HEK293T (cell line): ENCODE results near the gene MTOR.

ENCODE experiments used
- BHLHE40 ChIP-seq: fragments of 450-650 bp; IDR thresholded peaks from 2 replicates; pipeline ENCODE4 v1.6.1; 2016; ENCODE audit warnings: mild to moderate bottlenecking, moderate library complexity, borderline replicate concordance
- CTBP1 ChIP-seq: fragments of 450-650 bp; IDR thresholded peaks from 2 replicates; pipeline ENCODE4 v1.6.1; 2016; ENCODE audit warnings: borderline replicate concordance
- FOXA1 ChIP-seq: fragments of 450-650 bp; IDR thresholded peaks from 2 replicates; pipeline ENCODE4 v1.6.1; 2016; ENCODE audit warnings: mild to moderate bottlenecking
- HDGF ChIP-seq: fragments of 450-650 bp; IDR thresholded peaks from 2 replicates; pipeline ENCODE4 v1.6.1; 2017; ENCODE audit warnings: antibody characterized with exemption, borderline replicate concordance
- LEF1 ChIP-seq: fragments of 450-650 bp; IDR thresholded peaks from 2 replicates; pipeline ENCODE4 v1.6.1; 2017; ENCODE audit warnings: mild to moderate bottlenecking, borderline replicate concordance
- NFRKB ChIP-seq: fragments of 450-650 bp; IDR thresholded peaks from 2 replicates; pipeline ENCODE4 v1.6.1; 2016; ENCODE audit warnings: mild to moderate bottlenecking, moderate library complexity
- SP1 ChIP-seq: fragments of 450-650 bp; IDR thresholded peaks from 2 replicates; pipeline ENCODE4 v1.6.1; 2017
- TARDBP ChIP-seq: fragments of 450-650 bp; IDR thresholded peaks from 2 replicates; pipeline ENCODE4 v1.6.1; 2016

DNA sequence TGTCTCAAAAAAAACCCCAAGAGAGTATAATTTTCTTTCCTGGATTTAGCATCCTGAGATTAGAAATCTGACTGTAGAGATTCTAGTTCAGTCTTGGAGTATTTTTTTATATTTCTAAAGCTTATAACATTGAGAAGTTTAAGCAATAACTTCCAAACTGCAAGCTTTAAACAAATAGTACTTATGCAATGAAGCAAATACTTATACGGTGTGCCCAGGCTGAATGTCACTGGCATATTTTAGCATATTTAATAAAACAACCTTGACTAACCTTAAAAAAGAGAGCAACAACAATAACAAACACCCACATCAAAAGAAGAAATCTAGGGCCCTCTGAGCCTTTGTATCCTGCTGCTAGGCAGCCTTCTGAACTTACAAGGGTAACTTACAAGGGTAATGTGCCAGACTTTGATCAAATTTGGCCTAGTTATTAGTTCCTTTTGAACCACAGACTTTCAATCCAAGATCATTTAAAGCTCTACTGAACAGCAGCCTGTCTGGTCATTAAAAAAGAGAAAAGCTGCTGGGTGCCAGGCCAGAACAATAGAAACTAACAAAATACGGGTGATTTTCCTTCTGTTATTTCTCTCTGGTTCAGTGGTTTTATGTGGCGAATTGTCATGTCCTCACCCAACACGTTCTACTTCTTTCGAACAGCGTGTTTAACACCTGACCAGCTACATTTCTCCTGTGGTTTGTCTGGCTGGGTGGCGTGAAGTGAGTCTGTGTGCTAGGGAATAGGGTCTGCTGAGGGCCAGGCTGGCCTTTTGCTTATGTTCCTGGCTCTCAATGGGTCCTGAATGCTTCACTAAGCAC, 16.2 kb downstream of the MTOR start:
- no peak for TF ChIP-seq SP1
- no peak for TF ChIP-seq LEF1
- no peak for TF ChIP-seq NFRKB
- no peak for TF ChIP-seq BHLHE40
- no peak for TF ChIP-seq CTBP1
- no peak for TF ChIP-seq FOXA1
- no peak for TF ChIP-seq HDGF
- TF ChIP-seq TARDBP, result no peak
